AG04450 (cell line): ENCODE data around the gene DSG4. TPM values are rescaled to one million over a fixed set of nuclear protein-coding genes. Genes with fewer than 3 reads are reported as not detected.

Experiments used
- CTCF ChIA-PET: fragments of 300-600, 350-600 bp; formaldehyde crosslinking; extraction: SDS; loops from one replicate; lab custom pipeline; 2022; ENCODE audit warnings: antibody characterized with exemption, inconsistent platforms; lab: Charles Lee
- POLR2A ChIA-PET: fragments of 350-600 bp; formaldehyde crosslinking; extraction: SDS; loops from one replicate; lab custom pipeline; 2021; ENCODE audit warnings: antibody characterized with exemption, inconsistent platforms; lab: Yijun Ruan, JAX
- DNase-seq: peaks from one replicate; pipeline ENCODE4 v3.0.0-alpha.2; 2011; ENCODE audit warnings: low read depth, low spot score
- H3K27ac ChIP-seq: one replicate; pipeline ENCODE4 v1.5.1; 2012; ENCODE audit warnings: low read depth, low read length, control low read depth
- H3K27me3 ChIP-seq: one replicate; pipeline ENCODE4 v1.6.0; 2012; ENCODE audit warnings: low read length; ENCODE audit not compliant: control insufficient read depth, insufficient read depth
- H3K4me3 ChIP-seq: 2 replicates; pipeline ENCODE4 v1.5.1; 2011; ENCODE audit warnings: mild to moderate bottlenecking, low read depth, low read length, control low read depth
- H3K9me3 ChIP-seq: 2 replicates; pipeline ENCODE4 v1.5.1; 2012; ENCODE audit warnings: low read length; ENCODE audit not compliant: control insufficient read depth, insufficient read depth
- CTCF ChIP-seq: IDR thresholded peaks from 2 replicates; pipeline ENCODE4 v1.5.1; 2011; ENCODE audit warnings: low read depth, low read length, control low read depth, inconsistent platforms
- polyA plus RNA-seq: library from polyadenylated mRNA; depleted of rRNA; stranded (reverse); fragments of >200 nt; gene quantifications from 2 replicates; pipeline ENCODE4 v1.2.3, GENCODE V29; 2011

The DSG4 gene
- polyA plus RNA-seq, 1 experiment = not detected

DNA sequence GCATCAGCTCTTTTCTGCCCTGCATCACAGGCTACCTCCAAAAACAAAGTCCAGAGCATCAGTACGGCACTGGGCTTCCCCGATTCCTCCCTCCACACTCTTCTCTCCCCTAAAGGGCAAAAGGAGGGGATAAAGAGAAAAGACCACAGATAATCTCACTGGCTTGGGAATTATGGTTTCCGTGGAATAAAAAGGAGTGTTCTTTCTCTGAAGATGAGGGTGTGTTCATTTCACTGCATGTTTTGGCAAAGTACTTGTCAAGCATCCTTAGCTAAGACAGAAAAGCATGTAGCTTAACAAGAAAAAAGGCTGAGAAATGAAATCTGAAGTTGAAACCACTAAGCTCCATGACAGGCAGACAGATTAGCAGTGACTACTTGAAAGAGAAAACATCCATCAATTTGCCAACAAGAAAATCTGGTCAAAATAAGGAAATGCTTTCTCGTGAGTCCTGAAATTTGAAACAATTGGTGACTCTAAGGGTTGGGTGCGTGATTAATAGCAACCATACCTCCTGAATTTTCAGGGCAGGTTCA, 50.4 kb downstream of the DSG4 start:
- ChIA-PET POLR2A (no interaction called here), CTCF (no interaction called here)
- no peak overlapping the region for H3K4me3 ChIP-seq
- DNase-seq = no peak
- no peak overlapping the region for H3K27ac ChIP-seq
- TF ChIP-seq CTCF = no peak
- no peaks in the 10 kb centered on the region for H3K27me3 ChIP-seq
- peaks cover 4% of the 10 kb centered on the region; the same call in 1 of the 2 replicates for H3K9me3 ChIP-seq

GRCh38 chr18:31428211-31428610, 51.6 kb downstream of the DSG4 start:
- no peak for TF ChIP-seq CTCF
- no peak overlapping the region for H3K4me3 ChIP-seq
- POLR2A ChIA-PET = no interaction called here

DNA sequence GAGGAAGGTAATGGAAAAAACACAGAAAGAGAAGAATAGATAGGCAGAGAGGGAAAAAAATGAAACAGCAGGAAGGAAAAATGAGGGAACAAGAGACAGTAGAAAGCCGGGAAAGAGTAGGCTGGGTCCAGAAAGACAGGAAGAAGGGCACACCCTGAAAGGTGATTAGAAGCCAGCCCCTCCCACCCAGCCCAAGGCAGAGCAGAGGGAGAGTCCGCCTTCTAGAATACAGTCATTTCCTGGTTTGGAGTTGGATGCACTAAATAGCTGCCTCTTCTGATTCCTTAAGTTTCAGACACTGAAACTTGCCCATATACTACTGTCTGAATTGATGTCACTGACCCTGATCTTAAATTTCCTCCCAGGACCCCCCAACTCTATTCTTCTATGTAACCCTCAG, 53.0 kb downstream of the DSG4 start:
- CTCF ChIA-PET = interaction anchor here (0.7 kb wide), 1 partner anchor 47 kb away, joined by 3 read pairs; no protein-coding TSS in a partner anchor
- peaks cover 7% of the 10 kb centered on the region for H3K9me3 ChIP-seq
- POLR2A ChIA-PET = no interaction called here

More at GRCh38 chr18:31428211-31428610, 51.6 kb downstream of the DSG4 start:
- no peak for DNase-seq
- Histone ChIP-seq H3K27me3 (no peaks in the 10 kb centered on the region), H3K9me3 (peaks cover 4% of the 10 kb centered on the region; the same call in 1 of the 2 replicates), H3K27ac (no peak overlapping the region)
- CTCF ChIA-PET = no interaction called here

GRCh38 chr18:31430072-31430471, 53.5 kb downstream of the DSG4 start:
- TF ChIP-seq CTCF = no peak
- CTCF ChIA-PET = no interaction called here
- POLR2A ChIA-PET = no interaction called here
- DNase-seq = no peak
- no peak overlapping the region for H3K4me3 ChIP-seq
- peaks cover 7% of the 10 kb centered on the region for H3K9me3 ChIP-seq
- H3K27ac ChIP-seq = no peak overlapping the region
- no peaks in the 10 kb centered on the region for H3K27me3 ChIP-seq

More for the DNA sequence above, 53.0 kb downstream of the DSG4 start:
- Histone ChIP-seq H3K27me3 (no peaks in the 10 kb centered on the region), H3K27ac (no peak overlapping the region), H3K4me3 (no peak overlapping the region)
- no peak for DNase-seq
- TF ChIP-seq CTCF = no peak

- no peak for TF ChIP-seq CTCF
- ChIA-PET CTCF (no interaction called here), POLR2A (no interaction called here)
- Histone ChIP-seq H3K27me3 (no peaks in the 10 kb centered on the region), H3K4me3 (no peak overlapping the region), H3K9me3 (peaks cover 7% of the 10 kb centered on the region), H3K27ac (no peak overlapping the region)
- DNase-seq = no peak
Measured at GRCh38 chr18:31430554-31430953, 54.0 kb downstream of the DSG4 start.
